K562 (cell line): ENCODE measurements around the gene MYADML2. TPM values are rescaled to one million over a fixed set of nuclear protein-coding genes. Genes with fewer than 3 reads are reported as not detected.
A peak's percentile ranks its signal among the peaks of the same experiment; 100 is the strongest.

Source experiments
- AFF1 ChIP-seq, 2 experiments: fragments of 450-650 bp; IDR thresholded peaks; 2 replicates each; pipeline ENCODE4 v1.6.1; 2018; ENCODE audit warnings: mild to moderate bottlenecking in 2 of 2, low read depth in 1 of 2; ENCODE audit not compliant: partially characterized antibody in 2 of 2
- ARID1B ChIP-seq: fragments of 450-650 bp; IDR thresholded peaks from 2 replicates; pipeline ENCODE4 v1.6.1; 2016; ENCODE audit warnings: antibody characterized with exemption, mild to moderate bottlenecking, inconsistent platforms
- ELF2 ChIP-seq: fragments of 250-450 bp; sonication (Bioruptor Pico); IDR thresholded peaks from 2 replicates; pipeline ENCODE4 v1.5.0; 2021; ENCODE audit warnings: mild to moderate bottlenecking
- EZH2 ChIP-seq: IDR thresholded peaks from 2 replicates; pipeline ENCODE4 v1.6.1; 2012; ENCODE audit warnings: low read depth, mild to moderate bottlenecking, inconsistent platforms, low read length, borderline replicate concordance
- HNRNPH1 ChIP-seq: fragments of 200-400 bp; formaldehyde crosslinking; optimal IDR thresholded peaks from 2 replicates; pipeline ENCODE3; 2017; ENCODE audit warnings: low read depth, mild to moderate bottlenecking, low read length, moderate library complexity
- HSF4 ChIP-seq: fragments of 250-450 bp; sonication (Bioruptor Pico); IDR thresholded peaks from 2 replicates; pipeline ENCODE4 v2.1.2; 2022; ENCODE audit warnings: mild to moderate bottlenecking, moderate library complexity, borderline replicate concordance
- MAFG ChIP-seq: fragments of 450-650 bp; conservative IDR thresholded peaks from 2 replicates; pipeline ENCODE4 v1.6.1; 2016; ENCODE audit warnings: missing genetic modification characterization, missing compliant biosample characterization
- MAZ ChIP-seq, 2 experiments: fragments of 450-650 bp in 1 of 2; sonication (generic) in 1 of 2; formaldehyde crosslinking; IDR thresholded peaks in 1 of 2; conservative IDR thresholded peaks in 1 of 2; 2 replicates each; pipeline versions ENCODE4 v1.4.0 to v1.5.0; 2020; ENCODE audit warnings: mild to moderate bottlenecking in 1 of 2, missing genetic modification reagents in 1 of 2
- MEF2A ChIP-seq: IDR thresholded peaks from 2 replicates; pipeline ENCODE4 v1.6.1; 2011; ENCODE audit warnings: low read depth, mild to moderate bottlenecking, low read length, moderate library complexity; ENCODE audit not compliant: control insufficient read depth
- NEUROD1 ChIP-seq: fragments of 150-350 bp; IDR thresholded peaks from 2 replicates; pipeline ENCODE4 v1.6.1; 2014; ENCODE audit warnings: borderline replicate concordance, low read length, low read depth; ENCODE audit not compliant: partially characterized antibody
- PHF8 ChIP-seq: fragments of 200-600 bp; sonication (generic); IDR thresholded peaks from 2 replicates; pipeline ENCODE4 v1.6.1; 2012; ENCODE audit warnings: mixed run types, mild to moderate bottlenecking, inconsistent platforms, low read length, moderate library complexity, borderline replicate concordance
- POLR2G ChIP-seq: fragments of 200-400 bp; formaldehyde crosslinking; IDR thresholded peaks from 2 replicates; pipeline ENCODE4 v1.6.1; 2017; ENCODE audit warnings: low read depth, mild to moderate bottlenecking, antibody characterized with exemption, low read length, moderate library complexity
- PRPF4 ChIP-seq: fragments of 200-400 bp; formaldehyde crosslinking; IDR thresholded peaks from one replicate; pipeline ENCODE4 v1.6.1; 2017; ENCODE audit warnings: low read length, low read depth, mild to moderate bottlenecking; ENCODE audit not compliant: insufficient read depth, poor library complexity, severe bottlenecking
- RFX5 ChIP-seq: IDR thresholded peaks from 2 replicates; pipeline ENCODE4 v1.6.1; 2011; ENCODE audit warnings: low read depth, mild to moderate bottlenecking, improper control_type of control experiment, low read length
- RNF2 ChIP-seq: sonication (generic); IDR thresholded peaks from 2 replicates; pipeline ENCODE4 v1.6.1; 2016
- TCF15 ChIP-seq: fragments of 250-450 bp; sonication (Bioruptor Pico); IDR thresholded peaks from 2 replicates; pipeline ENCODE4 v1.8.0; 2022; ENCODE audit warnings: moderate library complexity, mild to moderate bottlenecking, inconsistent platforms
- TRIM28 ChIP-seq: fragments of 450-650 bp; IDR thresholded peaks from 2 replicates; pipeline ENCODE4 v1.6.1; 2017
- ZBTB43 ChIP-seq: sonication (generic); formaldehyde crosslinking; IDR thresholded peaks from 2 replicates; pipeline ENCODE4 v1.8.0; 2023; ENCODE audit warnings: mild to moderate bottlenecking, missing genetic modification reagents
- ZNF277 ChIP-seq: fragments of 250-450 bp; sonication (Bioruptor Pico); IDR thresholded peaks from 2 replicates; pipeline ENCODE4 v1.8.0; 2022; ENCODE audit warnings: inconsistent platforms, mild to moderate bottlenecking, moderate library complexity, borderline replicate concordance
- ZNF282 ChIP-seq: sonication (generic); formaldehyde crosslinking; IDR thresholded peaks from 2 replicates; pipeline ENCODE4 v1.8.1; 2023; ENCODE audit warnings: missing genetic modification reagents
- ZNF384 ChIP-seq: IDR thresholded peaks from 2 replicates; pipeline ENCODE4 v1.6.1; 2012; ENCODE audit warnings: low read depth, low read length, improper control_type of control experiment
- ZNF75A ChIP-seq: fragments of 450-650 bp; formaldehyde crosslinking; IDR thresholded peaks from 2 replicates; pipeline ENCODE4 v1.4.0; 2020; ENCODE audit warnings: mild to moderate bottlenecking
- polyA plus RNA-seq, 8 experiments: library from polyadenylated mRNA; depleted of rRNA in 4 of 8; stranded (reverse) in 5 of 8; unstranded in 3 of 8; fragments of >200 nt; fragmentation: Nextera tagmentation in 2 of 8; fragmentation: Illumina TruSeq in 1 of 8; extraction: Ambion mirVana in 2 of 8; extraction: Trizol in 1 of 8; gene quantifications; 2 replicates each; pipeline versions ENCODE4 v1.2.1 to v1.2.3, GENCODE V29; 2011 to 2014; ENCODE audit warnings: inconsistent platforms in 1 of 8, missing spikeins in 1 of 8
- total RNA-seq, 7 experiments: library from RNA; depleted of rRNA in 6 of 7; stranded (reverse); fragments of >200 nt in 6 of 7; fragmentation: Illumina TruSeq in 2 of 7; extraction: Trizol in 2 of 7; gene quantifications; 2 replicates each; pipeline versions ENCODE4 v1.2.1 to v1.2.3, GENCODE V29; 2011 to 2021; ENCODE audit warnings: low replicate concordance in 1 of 7

MYADML2 gene
- total and polyA plus RNA-seq, 9 of the 15 experiments (the other 6 are each of a cell fraction or from before 2014, with no cell fraction given), result not detected

- TF ChIP-seq PHF8 (no peak; the same call in 1 of the 2 replicates), MAZ (CRISPR knock-in tag; conservative IDR thresholded peaks at IDR 0.05 in 1 of 2, IDR thresholded peaks at IDR 0.05 in 1 of 2) (peak in 1 of 2 experiments; percentile 28; a peak in 2 of 4 replicates), HSF4 (CRISPR knock-in tag) (no peak), ZNF277 (CRISPR knock-in tag) (no peak), ZBTB43 (no peak), EZH2 (no peak), POLR2G (peak; percentile 78), RFX5 (no peak), TCF15 (no peak), AFF1 (IDR thresholded peaks at IDR 0.05; ENCODE audit: low read depth in 1 of 2, partially characterized antibody in 2 of 2) (no peak), ZNF282 (CRISPR knock-in tag) (no peak), ELF2 (CRISPR knock-in tag) (no peak), NEUROD1 (no peak), HNRNPH1 (no peak), MEF2A (no peak), ZNF75A (CRISPR knock-in tag) (no peak), TRIM28 (no peak), PRPF4 (no peak), ZNF384 (no peak), ARID1B (no peak), RNF2 (no peak), MAFG (no peak)
Observed at GRCh38 chr17:81902023-81902652, 44.9 kb downstream of the MYADML2 start, which contains the start of gene NPB (continued).
